Measurements from ENCODE around the gene MARCKS.

MARCKS gene

GRCh38 chr6:113856625-113857555 lies at the start of gene MARCKS:
Gene MARCKS (plus strand): TSS chr6:113857345. CDS start chr6:113857746, 401 bp downstream.
- peak; percentile 99 for DNase-seq

- no peak for DNase-seq
Measured at GRCh38 chr6:113809826-113810225, 47.3 kb upstream of the MARCKS start.

- no peak for DNase-seq
Measured at GRCh38 chr6:113813142-113813541, 44.0 kb upstream of the MARCKS start.

- DNase-seq = no peak
Measured at GRCh38 chr6:113818578-113818977, 38.6 kb upstream of the MARCKS start.

- DNase-seq = peak; percentile 91
Measured at GRCh38 chr6:113819169-113819830, 37.8 kb upstream of the MARCKS start.

GRCh38 chr6:113820761-113821160 lies 36.4 kb upstream of the MARCKS start:
- no peak for DNase-seq

- no peak for DNase-seq
Measured at GRCh38 chr6:113821445-113821844, 35.7 kb upstream of the MARCKS start.

- no peak for DNase-seq
Measured at GRCh38 chr6:113823916-113824315, 33.2 kb upstream of the MARCKS start.

- peak; percentile 49 for DNase-seq
Measured at GRCh38 chr6:113824411-113824810, 32.7 kb upstream of the MARCKS start.

- no peak for DNase-seq
Measured at GRCh38 chr6:113824866-113825265, 32.3 kb upstream of the MARCKS start.

GRCh38 chr6:113825781-113826180 lies 31.4 kb upstream of the MARCKS start:
- DNase-seq = peak; percentile 75

GRCh38 chr6:113828984-113829695 lies 28.0 kb upstream of the MARCKS start:
- no peak for DNase-seq

GRCh38 chr6:113829696-113830045 lies 27.5 kb upstream of the MARCKS start:
- no peak for DNase-seq

- DNase-seq = no peak
Measured at GRCh38 chr6:113830140-113830539, 27.0 kb upstream of the MARCKS start.

- DNase-seq = no peak
Measured at GRCh38 chr6:113833537-113833936, 23.6 kb upstream of the MARCKS start.

- DNase-seq = no peak
Measured at GRCh38 chr6:113837170-113837569, 20.0 kb upstream of the MARCKS start.

- DNase-seq = no peak
Measured at GRCh38 chr6:113842165-113842564, 15.0 kb upstream of the MARCKS start.

GRCh38 chr6:113843500-113844073 lies 13.6 kb upstream of the MARCKS start:
- DNase-seq = no peak

- no peak for DNase-seq
Measured at GRCh38 chr6:113846577-113846976, 10.6 kb upstream of the MARCKS start.

- DNase-seq = no peak
Measured at GRCh38 chr6:113847447-113847846, 9.7 kb upstream of the MARCKS start.

GRCh38 chr6:113848280-113848679 lies 8.9 kb upstream of the MARCKS start:
- no peak for DNase-seq

- DNase-seq = no peak
Measured at GRCh38 chr6:113848811-113849210, 8.3 kb upstream of the MARCKS start.

- no peak for DNase-seq
Measured at GRCh38 chr6:113853252-113853651, 3.9 kb upstream of the MARCKS start.

Measured in NCI-H2029 treated with DMSO at 0.1 percent for 48 hours (cell line).